Stimulated activated naive CD4-positive, alpha-beta T cell treated with Interleukin-2 at 50 U/mL for 16 hours (primary cell): ENCODE results near the gene FOXA3.
A peak's percentile ranks its signal among the peaks of the same experiment; 100 is the strongest.

ENCODE experiments used
- DNase-seq: peaks from one replicate; lab custom pipeline; 2025; lab: John Stamatoyannopoulos, UW

Gene FOXA3

GRCh38 chr19:45863840-45864628 is at the start of gene FOXA3:
FOXA3 (plus strand) TSS chr19:45864326; CDS start chr19:45864457, 131 bp downstream.
- DNase-seq, result peak; percentile 52

GRCh38 chr19:45814851-45815480 is 49.2 kb upstream of the FOXA3 start, which contains the start of gene RSPH6A:
RSPH6A (minus strand) TSS chr19:45815308; CDS start chr19:45815176, 132 bp downstream.
- no peak for DNase-seq

DNA sequence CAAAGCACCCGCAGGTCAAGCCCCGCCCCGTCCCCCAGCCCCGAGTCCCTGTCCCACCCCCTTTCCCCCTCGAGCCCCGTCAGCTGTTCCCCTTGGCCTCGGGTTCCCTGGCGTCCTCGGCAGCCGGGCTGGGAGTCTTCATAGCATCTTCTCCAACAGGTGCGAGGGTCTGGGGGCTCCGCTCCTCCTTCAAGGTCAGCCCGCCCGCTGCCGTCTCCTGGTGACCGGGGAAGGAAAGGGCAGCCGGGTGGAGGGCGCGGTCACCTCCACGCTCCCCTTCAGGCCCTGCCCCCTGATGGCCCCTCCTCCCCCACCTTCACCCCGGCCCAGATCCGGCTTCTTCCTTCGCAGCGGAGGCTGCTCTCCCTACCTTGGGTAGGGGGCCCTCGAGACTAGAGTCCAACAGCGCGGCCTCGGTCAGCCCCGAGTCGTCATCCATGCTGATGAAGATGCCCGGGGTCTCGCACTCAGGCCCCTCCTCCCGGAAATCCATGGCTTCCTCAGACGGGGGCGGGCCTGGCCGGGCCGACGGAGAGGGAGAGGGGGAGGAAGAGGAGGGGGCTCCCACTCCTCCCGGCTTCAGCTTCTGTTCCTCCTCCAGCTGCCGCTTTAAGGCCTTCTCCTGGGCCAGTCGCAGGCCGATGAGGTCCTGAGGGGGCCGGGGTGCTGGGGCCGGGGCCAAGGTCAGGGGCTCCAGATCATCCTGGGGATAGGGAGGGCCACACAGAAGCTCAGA is 48.5 kb upstream of the FOXA3 start:
- DNase-seq, result no peak

GRCh38 chr19:45816236-45817009 is 47.7 kb upstream of the FOXA3 start:
- DNase-seq, result no peak

GRCh38 chr19:45817010-45817724 is 47.0 kb upstream of the FOXA3 start:
- DNase-seq, result peak; percentile 95

DNA sequence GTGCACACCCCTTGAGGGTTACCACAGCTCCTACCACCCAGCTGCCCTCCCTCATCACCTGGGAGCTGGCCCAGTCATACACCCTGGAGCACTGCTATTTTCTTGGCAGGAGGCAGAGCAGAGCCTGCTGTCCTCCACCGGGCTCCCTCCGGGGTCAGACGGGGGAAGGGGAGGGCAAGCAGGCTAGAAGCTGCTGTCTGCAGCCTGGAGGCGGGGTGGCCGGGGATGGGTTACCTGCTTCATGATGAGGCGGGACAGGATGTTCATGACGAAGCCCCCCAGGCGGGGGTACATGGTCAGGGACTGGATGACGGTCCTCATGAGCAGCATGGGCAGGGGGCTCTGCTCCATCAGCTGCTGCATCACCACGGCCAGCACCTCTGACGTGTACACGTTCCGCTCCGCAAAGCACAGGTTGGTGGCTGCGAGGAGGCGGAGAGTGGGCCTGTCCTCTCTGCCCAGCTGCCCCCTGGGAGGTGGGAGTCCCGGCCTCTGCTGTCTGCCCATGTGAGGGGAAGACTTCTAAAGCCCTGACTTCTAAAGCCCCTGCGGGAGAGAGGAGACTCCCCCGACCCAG is 46.3 kb upstream of the FOXA3 start:
- DNase-seq, result no peak

DNA sequence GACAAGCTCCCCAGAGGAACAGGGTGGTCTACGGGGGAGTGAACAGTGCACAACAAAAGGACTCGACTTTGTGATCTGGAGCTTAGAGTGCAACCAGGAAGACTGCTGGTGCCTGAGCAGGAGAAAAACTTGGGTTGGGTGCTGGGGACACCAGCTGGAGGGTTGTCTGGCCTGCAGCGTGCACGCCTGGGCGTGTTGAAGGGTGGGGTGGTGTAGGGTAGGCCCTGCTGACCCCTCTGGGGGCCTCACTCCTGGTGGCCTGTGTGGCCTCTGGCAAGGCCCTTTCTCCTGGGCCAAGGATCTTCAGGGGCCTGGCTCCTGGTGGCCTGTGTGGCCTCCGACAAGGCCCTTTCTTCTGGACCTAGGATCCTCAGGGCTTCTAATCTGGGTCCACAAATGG is 44.4 kb upstream of the FOXA3 start:
- DNase-seq, result no peak

DNA sequence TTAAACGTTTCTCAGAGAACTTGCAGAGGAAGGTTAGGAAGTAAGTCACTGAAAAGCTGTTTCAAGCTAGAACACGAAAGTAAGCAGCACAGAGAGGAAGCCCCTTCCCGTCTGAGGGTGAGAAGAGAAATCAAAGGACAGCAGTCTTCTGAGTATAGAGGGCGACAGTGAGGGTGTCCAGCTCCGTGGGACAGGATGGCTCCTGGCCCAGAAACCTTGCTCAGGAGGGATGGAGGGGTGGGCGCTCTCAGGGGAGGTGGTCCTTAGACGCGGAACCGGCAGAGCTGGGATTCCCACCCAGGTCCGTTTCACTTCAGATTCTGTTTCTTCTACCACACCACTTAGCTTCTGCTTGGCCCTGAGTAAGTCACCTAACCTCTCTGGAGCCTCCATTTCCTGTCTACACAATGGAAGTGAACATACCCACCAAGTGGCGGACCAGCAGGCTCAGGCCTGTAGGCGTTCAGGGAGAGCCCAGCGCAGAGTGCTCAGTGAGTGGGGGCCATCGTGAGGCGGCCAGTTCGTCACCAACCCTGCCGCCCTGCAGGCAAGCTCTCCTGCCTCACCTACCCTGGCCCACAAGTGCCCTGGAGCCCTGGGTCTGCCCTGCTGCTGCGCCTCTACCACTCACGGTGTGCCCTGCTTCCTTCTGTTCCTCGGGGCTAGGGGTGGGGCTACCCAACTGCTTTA is 43.6 kb upstream of the FOXA3 start:
- no peak for DNase-seq

- no peak for DNase-seq
Measured at GRCh38 chr19:45821103-45821521, 43.0 kb upstream of the FOXA3 start.

DNA sequence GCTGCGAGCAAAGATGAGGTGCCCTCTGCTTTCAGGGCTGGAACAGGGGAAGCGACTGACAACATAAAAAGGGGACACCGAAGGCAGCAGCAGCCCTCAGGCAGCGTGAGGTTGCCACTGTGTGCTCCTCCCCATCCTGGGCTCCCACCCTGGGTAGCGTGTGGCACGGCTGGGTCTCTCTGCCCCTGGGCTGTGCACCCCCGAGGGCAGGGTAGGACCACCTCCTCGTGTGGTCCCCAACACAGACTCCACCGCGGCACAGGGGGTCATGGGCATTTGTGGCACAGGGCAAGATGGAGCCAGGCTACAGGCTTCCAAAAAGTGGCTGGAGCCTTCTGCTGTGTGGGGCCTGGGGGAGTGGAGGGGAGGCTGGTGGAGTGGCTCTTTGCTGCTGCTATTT is 42.6 kb upstream of the FOXA3 start:
- no peak for DNase-seq

DNA sequence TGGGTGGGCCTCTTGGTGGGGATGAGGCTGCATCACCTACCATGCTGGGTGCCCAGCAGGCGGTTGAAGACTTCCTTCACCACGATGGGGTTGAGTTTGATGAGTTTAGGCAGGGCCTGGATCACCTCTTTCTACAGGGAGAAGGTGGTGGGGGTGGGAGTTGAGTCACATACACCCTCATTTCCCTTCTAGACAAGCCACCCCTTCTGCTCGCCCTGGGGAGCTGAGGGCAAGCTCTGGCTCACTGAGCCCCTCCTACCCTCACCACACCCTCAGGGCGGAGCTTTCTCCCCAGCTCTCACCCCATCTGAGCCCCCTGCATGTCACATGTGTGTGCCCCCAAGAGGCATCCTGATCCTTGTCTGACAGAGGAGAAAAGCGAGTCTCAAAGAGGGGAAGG is 41.4 kb upstream of the FOXA3 start:
- DNase-seq, result no peak

- no peak for DNase-seq
Measured at GRCh38 chr19:45823182-45823581, 40.9 kb upstream of the FOXA3 start.

DNA sequence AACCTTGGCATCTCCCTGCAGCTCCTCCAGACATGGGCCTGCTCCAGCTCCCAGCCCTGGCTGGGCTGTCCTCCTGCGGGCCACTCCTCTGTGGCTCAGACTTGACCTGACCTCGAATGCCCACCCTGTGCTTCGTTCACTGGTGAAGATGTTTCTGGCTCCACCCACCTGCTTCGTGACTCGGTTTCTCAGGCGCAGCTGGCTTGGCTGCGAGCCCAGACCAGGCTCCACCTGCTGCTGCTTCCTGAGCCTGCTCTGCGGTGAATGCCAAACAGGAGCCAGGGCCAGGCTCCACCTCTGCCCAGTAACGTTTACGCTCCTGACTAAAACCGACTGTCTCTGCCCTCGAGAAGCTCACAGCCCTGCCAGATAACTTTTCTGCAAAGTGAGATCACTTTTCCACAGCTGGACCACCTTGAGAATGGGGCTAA is 40.1 kb upstream of the FOXA3 start:
- DNase-seq, result no peak

DNA sequence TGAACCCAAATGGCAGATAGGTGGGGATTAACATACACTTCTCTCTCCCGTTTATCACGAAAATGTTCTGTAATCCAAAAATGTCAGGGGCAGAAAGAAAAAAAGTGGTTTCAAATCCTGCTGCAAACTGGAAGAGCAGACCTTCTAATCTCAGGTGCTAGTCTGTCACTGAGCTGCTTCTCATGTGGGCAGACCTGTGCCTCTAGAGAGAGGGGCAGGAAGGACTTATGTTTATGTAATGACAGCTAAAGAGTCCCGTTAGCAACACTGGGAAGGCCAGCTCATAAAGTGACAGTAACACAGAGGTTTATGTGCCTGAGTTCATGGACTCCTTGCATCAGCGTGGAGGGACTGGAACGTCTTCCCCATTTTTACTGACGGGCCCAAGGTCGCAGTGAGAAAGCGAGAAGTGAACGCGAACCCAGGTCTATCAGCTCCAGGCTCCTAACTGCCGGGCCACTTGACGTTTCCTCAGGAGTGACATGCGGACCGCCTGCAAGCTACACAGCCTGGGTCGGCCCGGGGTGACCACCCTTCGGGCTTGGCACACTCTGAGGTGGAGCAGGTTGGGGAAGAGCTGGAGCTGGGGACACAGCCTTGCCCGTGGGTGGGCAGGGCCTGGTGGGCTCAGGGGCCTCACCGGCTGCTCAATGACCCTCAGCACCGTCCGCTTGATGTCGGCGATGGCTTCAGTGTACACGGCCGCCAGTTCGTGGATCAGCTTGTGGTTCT is 39.4 kb upstream of the FOXA3 start:
- no peak for DNase-seq

- no peak for DNase-seq
Measured at GRCh38 chr19:45825263-45825605, 38.9 kb upstream of the FOXA3 start.

GRCh38 chr19:45825917-45826893 is 37.9 kb upstream of the FOXA3 start:
- no peak for DNase-seq

DNA sequence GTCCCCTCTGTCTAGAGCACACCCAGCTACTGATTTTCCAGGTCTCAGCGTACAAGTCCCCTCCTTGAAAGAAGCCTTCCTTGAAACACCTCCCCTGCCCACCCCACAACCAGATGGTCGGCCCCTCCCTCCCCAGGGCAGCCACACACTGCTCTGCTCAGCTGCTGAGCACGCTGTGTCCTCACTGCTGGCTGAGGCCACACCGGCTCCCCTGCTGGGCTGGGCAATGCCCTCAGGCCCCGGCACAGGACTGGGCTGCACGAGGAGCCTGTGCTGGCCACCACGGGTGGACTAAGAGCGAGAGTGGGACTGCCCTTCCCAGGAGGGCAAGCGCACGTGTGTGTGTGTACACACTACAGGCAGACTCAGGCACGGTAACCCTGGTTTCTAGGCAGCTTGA is 37.2 kb upstream of the FOXA3 start:
- DNase-seq, result no peak

GRCh38 chr19:45827459-45828093 is 36.5 kb upstream of the FOXA3 start:
- no peak for DNase-seq
